Activated T-cell treated with anti-CD3 and anti-CD28 coated beads, Interleukin-2, amount 50 U/mL, for 4 hours (primary cell): Measurements from ENCODE around the gene RHBDL3. TPM values are rescaled to one million over a fixed set of nuclear protein-coding genes. Genes with fewer than 3 reads are reported as not detected.
A peak's percentile ranks its signal among the peaks of the same experiment; 100 is the strongest.
"Not testable (repeated sequence)": the region's sequence is repeated elsewhere in the genome, so short reads cannot be mapped to it uniquely, and the experiment has no call there.

Source experiments
- ATAC-seq, 2 donors: fragments of 200-7000 bp; cut with Tn5 transposase; one replicate each; pipeline ENCODE4 v1.10.0; 2021
- DNase-seq: peaks from one replicate; pipeline ENCODE4 v3.0.0-alpha.2; 2020
- H3K27me3 Mint-ChIP-seq: one replicate; pipeline ENCODE4 v1.8.0; 2021; ENCODE audit warnings: low read depth, mixed read lengths
- H3K36me3 Mint-ChIP-seq: one replicate; pipeline ENCODE4 v1.8.0; 2022; ENCODE audit warnings: mixed read lengths; ENCODE audit not compliant: insufficient read depth
- H3K4me1 Mint-ChIP-seq: one replicate; pipeline ENCODE4 v1.8.0; 2021; ENCODE audit warnings: low read depth, mixed read lengths
- H3K4me3 Mint-ChIP-seq: one replicate; pipeline ENCODE4 v1.8.0; 2021; ENCODE audit warnings: mild to moderate bottlenecking, moderate library complexity, mixed read lengths
- H3K9me3 Mint-ChIP-seq: one replicate; pipeline ENCODE4 v1.8.0; 2021; ENCODE audit warnings: mixed read lengths
- total RNA-seq, 3 donors: library from RNA; stranded (reverse); gene quantifications; one replicate each; pipeline ENCODE4 v1.2.1, GENCODE V29; 2021

RHBDL3 gene
- total RNA-seq, 3 donors from 2014 or later, result 0.11 to 0.20 (median 0.16) TPM

GRCh38 chr17:32316653-32317052 is 51.0 kb downstream of the RHBDL3 start:
- not testable (repeated sequence) for H3K36me3 Mint-ChIP-seq, H3K4me1 Mint-ChIP-seq, H3K27me3 Mint-ChIP-seq, ATAC-seq, DNase-seq, H3K9me3 Mint-ChIP-seq, H3K4me3 Mint-ChIP-seq

- Mint-ChIP-seq H3K4me1 (peaks cover 4% of the 10 kb centered on the region), H3K9me3 (no peaks in the 10 kb centered on the region)
- ATAC-seq, result no peak
Measured at GRCh38 chr17:32317353-32317752, 51.7 kb downstream of the RHBDL3 start.

DNA sequence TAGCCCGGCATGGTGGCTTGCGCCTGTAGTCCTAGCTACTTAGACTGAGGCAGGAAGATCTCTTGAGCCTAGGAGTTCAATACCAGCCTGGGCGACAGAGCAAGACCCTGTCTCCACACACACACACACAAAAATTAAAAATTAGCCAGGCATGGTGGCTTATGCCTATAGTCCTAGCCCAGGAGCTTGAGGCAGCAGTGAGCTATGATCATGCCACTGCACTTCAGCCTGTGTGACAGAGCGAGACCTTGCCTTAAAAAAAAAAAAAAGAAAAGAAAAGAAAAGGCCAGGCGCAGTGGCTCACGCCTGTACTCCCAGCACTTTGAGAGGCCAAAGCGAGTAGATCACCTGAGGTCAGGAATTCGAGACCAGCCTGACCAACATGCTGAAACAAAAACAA is 52.4 kb downstream of the RHBDL3 start:
- no peaks in the 10 kb centered on the region for H3K9me3 Mint-ChIP-seq
- peaks cover 5% of the 10 kb centered on the region for H3K4me1 Mint-ChIP-seq
- ATAC-seq (no peak), DNase-seq (no peak)
- no peaks in the 10 kb centered on the region for H3K36me3 Mint-ChIP-seq
- peak overlapping the region; percentile 16 for H3K4me3 Mint-ChIP-seq
- peaks cover 9% of the 10 kb centered on the region for H3K27me3 Mint-ChIP-seq

More at GRCh38 chr17:32317353-32317752, 51.7 kb downstream of the RHBDL3 start:
- H3K36me3 Mint-ChIP-seq, result no peaks in the 10 kb centered on the region
- H3K4me3 Mint-ChIP-seq, result no peak overlapping the region
- peaks cover 9% of the 10 kb centered on the region for H3K27me3 Mint-ChIP-seq
- DNase-seq, result no peak

DNA sequence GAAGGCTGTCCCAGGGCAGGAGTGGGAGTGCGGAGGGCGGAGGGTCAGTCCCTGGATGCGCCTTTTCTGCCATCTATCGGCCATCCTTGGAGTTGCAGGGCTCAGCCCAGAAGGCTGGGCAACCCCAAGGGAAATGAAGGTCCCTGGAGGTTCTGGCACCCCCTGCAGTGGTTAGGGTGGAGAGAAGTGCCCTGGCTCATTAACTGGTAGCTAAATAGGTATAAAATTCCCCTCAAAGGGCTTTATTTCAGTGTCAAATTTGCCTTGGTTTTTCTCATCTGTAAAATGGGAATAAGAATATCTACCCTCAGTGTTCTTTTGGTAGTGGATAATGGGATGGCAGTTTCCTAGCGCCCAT is 53.9 kb downstream of the RHBDL3 start:
- Mint-ChIP-seq H3K9me3 (no peaks in the 10 kb centered on the region), H3K4me3 (peak overlapping the region; percentile 71), H3K36me3 (no peaks in the 10 kb centered on the region), H3K4me1 (peaks cover 18% of the 10 kb centered on the region), H3K27me3 (peaks cover 9% of the 10 kb centered on the region)
- DNase-seq, result peak; percentile 74
- peak; percentile 91 to 92 for ATAC-seq

DNA sequence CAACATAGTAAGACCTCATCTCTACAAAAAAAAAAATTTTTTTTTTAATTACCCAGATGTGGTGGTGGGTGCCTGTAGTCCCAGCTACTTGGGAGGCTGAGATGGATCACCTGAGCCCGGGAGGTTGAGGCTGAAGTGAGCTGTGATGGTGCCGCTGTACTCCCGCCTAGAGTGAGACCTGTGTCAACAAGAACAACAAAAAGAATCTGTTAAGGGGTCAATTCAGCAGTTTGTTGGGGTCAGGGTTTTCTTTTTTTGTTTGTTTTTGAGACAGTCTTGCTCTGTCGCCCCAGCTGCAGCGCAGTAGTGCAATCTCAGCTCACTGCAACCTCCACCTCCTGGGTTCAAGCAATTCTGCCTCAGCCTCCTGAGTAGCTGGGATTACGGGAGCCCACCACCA is 54.4 kb downstream of the RHBDL3 start:
- not testable (repeated sequence) for H3K4me3 Mint-ChIP-seq, DNase-seq, H3K36me3 Mint-ChIP-seq, H3K9me3 Mint-ChIP-seq, ATAC-seq, H3K27me3 Mint-ChIP-seq
- H3K4me1 Mint-ChIP-seq, result peaks cover 18% of the 10 kb centered on the region

DNA sequence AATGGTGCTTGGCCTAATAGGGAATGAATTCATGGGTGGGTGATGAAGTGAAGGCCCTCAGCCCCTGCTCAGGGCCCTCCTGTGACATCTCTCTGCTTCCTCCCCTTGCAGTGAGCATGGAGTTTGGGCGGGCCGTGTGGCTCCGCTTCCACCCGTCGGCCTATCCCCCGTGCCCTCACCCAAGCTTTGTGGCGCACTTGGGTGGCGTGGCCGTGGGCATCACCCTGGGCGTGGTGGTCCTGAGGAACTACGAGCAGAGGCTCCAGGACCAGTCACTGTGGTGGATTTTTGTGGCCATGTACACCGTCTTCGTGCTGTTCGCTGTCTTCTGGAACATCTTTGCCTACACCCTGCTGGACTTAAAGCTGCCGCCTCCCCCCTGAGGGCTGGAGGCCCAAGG is 55.2 kb downstream of the RHBDL3 start:
- DNase-seq (no peak), ATAC-seq (no peak)
- peaks cover 3% of the 10 kb centered on the region for H3K27me3 Mint-ChIP-seq
- H3K36me3 Mint-ChIP-seq, result no peaks in the 10 kb centered on the region
- no peaks in the 10 kb centered on the region for H3K9me3 Mint-ChIP-seq
- peaks cover 18% of the 10 kb centered on the region for H3K4me1 Mint-ChIP-seq
- H3K4me3 Mint-ChIP-seq, result no peak overlapping the region

- Mint-ChIP-seq H3K9me3 (no peaks in the 10 kb centered on the region), H3K27me3 (peaks cover 1% of the 10 kb centered on the region), H3K36me3 (no peaks in the 10 kb centered on the region), H3K4me3 (no peak overlapping the region), H3K4me1 (peaks cover 18% of the 10 kb centered on the region)
- DNase-seq, result no peak
- ATAC-seq, result no peak
Measured at GRCh38 chr17:32323046-32323445, 57.4 kb downstream of the RHBDL3 start.

GRCh38 chr17:32323811-32324491 is 58.3 kb downstream of the RHBDL3 start:
- Mint-ChIP-seq H3K9me3 (no peaks in the 10 kb centered on the region), H3K27me3 (no peaks in the 10 kb centered on the region), H3K36me3 (no peaks in the 10 kb centered on the region), H3K4me1 (peaks cover 15% of the 10 kb centered on the region), H3K4me3 (peak overlapping the region; percentile 45)
- peak; percentile 61 to 71 for ATAC-seq
- no peak for DNase-seq

DNA sequence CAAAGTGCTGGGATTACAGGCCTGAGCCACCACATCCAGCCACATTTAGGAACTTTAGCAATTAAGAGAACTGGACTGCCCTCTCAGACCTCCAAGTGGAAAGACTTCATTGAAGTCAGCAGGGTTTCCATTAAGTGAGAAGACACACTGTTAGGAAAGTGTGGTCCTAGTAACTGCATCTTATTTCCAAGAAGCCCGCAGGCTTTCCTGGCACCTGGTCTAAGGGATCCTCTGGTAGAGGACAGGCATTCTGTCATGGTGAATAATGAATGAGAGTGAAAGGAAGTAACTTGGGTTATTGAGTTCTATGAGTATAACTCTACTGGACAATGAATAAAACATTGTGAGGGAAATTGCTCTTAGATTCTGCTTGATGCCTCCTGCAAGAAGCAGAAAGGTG is 62.3 kb downstream of the RHBDL3 start:
- ATAC-seq (no peak), DNase-seq (no peak)
- Mint-ChIP-seq H3K4me3 (no peak overlapping the region), H3K9me3 (no peaks in the 10 kb centered on the region), H3K36me3 (no peaks in the 10 kb centered on the region), H3K27me3 (no peaks in the 10 kb centered on the region), H3K4me1 (peaks cover 37% of the 10 kb centered on the region)

GRCh38 chr17:32330147-32330546 is 64.5 kb downstream of the RHBDL3 start:
- H3K36me3 Mint-ChIP-seq, result peaks cover 8% of the 10 kb centered on the region
- no peak for DNase-seq
- H3K27me3 Mint-ChIP-seq, result no peaks in the 10 kb centered on the region
- H3K4me1 Mint-ChIP-seq, result peaks cover 25% of the 10 kb centered on the region
- H3K9me3 Mint-ChIP-seq, result no peaks in the 10 kb centered on the region
- no peak for ATAC-seq
- H3K4me3 Mint-ChIP-seq, result no peak overlapping the region

- H3K9me3 Mint-ChIP-seq, result no peaks in the 10 kb centered on the region
- peaks cover 8% of the 10 kb centered on the region for H3K36me3 Mint-ChIP-seq
- H3K27me3 Mint-ChIP-seq, result no peaks in the 10 kb centered on the region
- peak overlapping the region; percentile 16 for H3K4me3 Mint-ChIP-seq
- no peak for ATAC-seq
- peaks cover 25% of the 10 kb centered on the region for H3K4me1 Mint-ChIP-seq
- DNase-seq, result no peak
Measured at GRCh38 chr17:32331243-32332040, 65.8 kb downstream of the RHBDL3 start.

- H3K4me1 Mint-ChIP-seq, result peaks cover 25% of the 10 kb centered on the region
- no peak for DNase-seq
- H3K4me3 Mint-ChIP-seq, result no peak overlapping the region
- ATAC-seq, result no peak
- H3K36me3 Mint-ChIP-seq, result peaks cover 12% of the 10 kb centered on the region
- H3K9me3 Mint-ChIP-seq, result no peaks in the 10 kb centered on the region
- H3K27me3 Mint-ChIP-seq, result no peaks in the 10 kb centered on the region
Measured at GRCh38 chr17:32333187-32333586, 67.6 kb downstream of the RHBDL3 start.

- no peaks in the 10 kb centered on the region for H3K27me3 Mint-ChIP-seq
- no peaks in the 10 kb centered on the region for H3K9me3 Mint-ChIP-seq
- no peak for DNase-seq
- H3K4me3 Mint-ChIP-seq, result no peak overlapping the region
- peaks cover 15% of the 10 kb centered on the region for H3K36me3 Mint-ChIP-seq
- ATAC-seq, result no peak
- peaks cover 24% of the 10 kb centered on the region for H3K4me1 Mint-ChIP-seq
Measured at GRCh38 chr17:32335046-32335445, 69.4 kb downstream of the RHBDL3 start.

DNA sequence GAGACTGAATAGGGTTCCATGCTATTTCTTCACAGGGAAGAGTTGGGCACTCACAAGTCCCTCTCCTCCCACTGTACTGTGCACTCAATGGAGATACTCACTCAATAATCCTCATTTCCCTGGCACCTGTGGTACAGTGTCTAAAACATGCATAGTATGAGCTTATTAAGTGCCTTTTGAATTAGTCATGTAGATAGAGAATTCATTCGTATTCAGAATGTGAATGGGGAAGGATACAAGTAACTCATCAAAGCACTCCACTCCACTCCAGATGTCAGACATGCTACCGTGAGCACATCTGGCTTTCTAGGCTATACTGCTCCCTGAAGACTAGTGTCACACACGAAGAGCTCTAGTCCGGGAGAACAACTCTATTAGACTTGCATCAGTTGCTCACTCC is 70.1 kb downstream of the RHBDL3 start:
- peaks cover 20% of the 10 kb centered on the region for H3K4me1 Mint-ChIP-seq
- ATAC-seq (no peak), DNase-seq (no peak)
- no peaks in the 10 kb centered on the region for H3K27me3 Mint-ChIP-seq
- H3K9me3 Mint-ChIP-seq, result no peaks in the 10 kb centered on the region
- H3K4me3 Mint-ChIP-seq, result no peak overlapping the region
- peaks cover 16% of the 10 kb centered on the region for H3K36me3 Mint-ChIP-seq
